Sigmoid colon (tissue), 7 donors: ENCODE data around the gene LMO1. TPM values are rescaled to one million over a fixed set of nuclear protein-coding genes. Genes with fewer than 3 reads are reported as not detected.

ENCODE experiments used
- DNase-seq: peaks from one replicate; pipeline ENCODE4 v3.0.0-alpha.2; 2019
- H3K27ac ChIP-seq, 4 donors: fragments of 200-600 bp; sonication (generic); one replicate each; pipeline ENCODE4 v1.5.1; 2016 to 2019; ENCODE audit warnings: mild to moderate bottlenecking in 1 of 4
- H3K27me3 ChIP-seq, 3 donors: fragments of 200-600 bp; sonication (generic); one replicate each; pipeline ENCODE4 v1.5.1; 2019; ENCODE audit warnings: mild to moderate bottlenecking in 1 of 3
- H3K36me3 ChIP-seq, 4 donors: fragments of 200-600 bp; sonication (generic); one replicate each; pipeline ENCODE4 v1.5.1; 2016 to 2019
- H3K4me1 ChIP-seq, 4 donors: fragments of 200-600 bp; sonication (generic); one replicate each; pipeline ENCODE4 v1.5.1; 2017 to 2019
- H3K4me3 ChIP-seq, 4 donors: fragments of 200-600 bp; sonication (generic); one replicate each; pipeline ENCODE4 v1.5.1; 2017 to 2019; ENCODE audit warnings: mild to moderate bottlenecking in 2 of 4, moderate library complexity in 1 of 4
- H3K9me3 ChIP-seq, 4 donors: fragments of 200-600 bp in 3 of 4; sonication (generic) in 3 of 4; one replicate each; pipeline versions ENCODE4 v1.5.1 to v1.6.1; 2013 to 2019
- EP300 ChIP-seq, 4 donors: sonication (generic); formaldehyde crosslinking; IDR thresholded peaks; one replicate each; pipeline ENCODE4 v1.6.1; 2017; ENCODE audit warnings: antibody characterized with exemption in 4 of 4
- POLR2A ChIP-seq, 2 donors: fragments of 450-650 bp; IDR thresholded peaks; one replicate each; pipeline ENCODE4 v1.6.1; 2016; ENCODE audit warnings: antibody characterized with exemption in 2 of 2, mild to moderate bottlenecking in 2 of 2, moderate library complexity in 2 of 2
- POLR2AphosphoS5 ChIP-seq, 4 donors: sonication (generic); formaldehyde crosslinking; IDR thresholded peaks; one replicate each; pipeline ENCODE4 v1.6.1; 2017; ENCODE audit warnings: antibody characterized with exemption in 4 of 4
- WGBS, 2 donors: extraction: QIAGEN DNeasy Blood & Tissue Kit; methylation state at CpG; one replicate each; pipeline ENCODE4 v1.1.7; 2013; 5-methylcytosine and 5-hydroxymethylcytosine counted together
- intact Hi-C: fragments of 100-400 bp; cut with DNase I; formaldehyde crosslinking; loops from one replicate; pipeline ENCODE4 v1.15.1; 2023
- polyA plus RNA-seq, 3 donors: library from polyadenylated mRNA; stranded (reverse); fragments of 200-250 nt; gene quantifications; one replicate each; pipeline ENCODE4 v1.2.3, GENCODE V29; 2013
- total RNA-seq, 4 donors: library from RNA; depleted of rRNA; stranded (reverse); fragments of >200 nt; gene quantifications; one replicate each; pipeline ENCODE4 v1.1.0, GENCODE V29; 2016
- TF ChIP-seq, protein P1 (sequence below), 4 experiments: fragments of 450-650 bp in 3 of 4; fragments of 200-600 bp in 1 of 4; IDR thresholded peaks; one replicate each; pipeline ENCODE4 v1.5.1; 2016 to 2019; ENCODE audit warnings: antibody characterized with exemption in 4 of 4, mild to moderate bottlenecking in 3 of 4, moderate library complexity in 2 of 4
- donor health status: healthy with polysubstance abuse.
- donor health status: Bipolar disorder and iron deficiency.
- donor health status: healthy.

LMO1 gene
- total and polyA plus RNA-seq, 7 donors: 0.04 to 1.8 (median 0.66) TPM; not detected in 4

DNA sequence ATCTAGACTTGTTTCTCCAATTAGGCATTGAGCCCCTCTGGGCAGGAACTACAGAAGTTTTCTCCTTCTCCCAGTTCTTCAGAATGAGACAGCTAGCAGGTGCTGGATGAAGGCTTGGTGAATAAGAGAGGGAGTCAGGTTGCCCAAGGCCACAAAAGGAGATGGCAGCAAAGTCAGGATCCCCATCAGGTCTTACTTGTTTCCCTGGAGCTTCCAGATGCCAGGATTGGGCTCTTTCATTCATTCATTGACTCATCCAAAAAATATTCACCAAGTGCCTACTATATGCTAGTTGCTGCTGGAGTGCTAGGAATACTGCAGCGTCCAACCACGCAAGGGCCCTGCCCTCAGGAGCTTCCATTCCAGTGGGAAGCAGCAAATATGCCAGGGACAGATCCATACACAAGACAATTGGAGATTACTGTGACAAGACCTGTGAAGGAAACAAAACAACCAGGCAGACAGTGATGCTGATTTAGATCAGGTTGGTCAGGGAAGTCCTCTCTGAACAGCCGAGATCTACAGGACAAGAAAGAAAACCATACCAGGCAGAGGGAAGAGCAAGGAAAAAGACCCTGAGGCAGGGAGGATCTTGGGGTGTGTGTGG is 24.6 kb upstream of the LMO1 start:
- Histone ChIP-seq H3K4me1 (peaks cover 0 to 8% (median 8%) of the 10 kb centered on the region in 4 donors), H3K9me3 (no peaks in the 10 kb centered on the region), H3K27ac (no peak overlapping the region), H3K36me3 (no peaks in the 10 kb centered on the region), H3K4me3 (no peak overlapping the region), H3K27me3 (no peaks in the 10 kb centered on the region)
- TF ChIP-seq, protein P1, sequence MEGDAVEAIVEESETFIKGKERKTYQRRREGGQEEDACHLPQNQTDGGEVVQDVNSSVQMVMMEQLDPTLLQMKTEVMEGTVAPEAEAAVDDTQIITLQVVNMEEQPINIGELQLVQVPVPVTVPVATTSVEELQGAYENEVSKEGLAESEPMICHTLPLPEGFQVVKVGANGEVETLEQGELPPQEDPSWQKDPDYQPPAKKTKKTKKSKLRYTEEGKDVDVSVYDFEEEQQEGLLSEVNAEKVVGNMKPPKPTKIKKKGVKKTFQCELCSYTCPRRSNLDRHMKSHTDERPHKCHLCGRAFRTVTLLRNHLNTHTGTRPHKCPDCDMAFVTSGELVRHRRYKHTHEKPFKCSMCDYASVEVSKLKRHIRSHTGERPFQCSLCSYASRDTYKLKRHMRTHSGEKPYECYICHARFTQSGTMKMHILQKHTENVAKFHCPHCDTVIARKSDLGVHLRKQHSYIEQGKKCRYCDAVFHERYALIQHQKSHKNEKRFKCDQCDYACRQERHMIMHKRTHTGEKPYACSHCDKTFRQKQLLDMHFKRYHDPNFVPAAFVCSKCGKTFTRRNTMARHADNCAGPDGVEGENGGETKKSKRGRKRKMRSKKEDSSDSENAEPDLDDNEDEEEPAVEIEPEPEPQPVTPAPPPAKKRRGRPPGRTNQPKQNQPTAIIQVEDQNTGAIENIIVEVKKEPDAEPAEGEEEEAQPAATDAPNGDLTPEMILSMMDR (IDR thresholded peaks at IDR 0.05): no peak
- TF ChIP-seq EP300 (IDR thresholded peaks at IDR 0.05) (no peak), POLR2AphosphoS5 (IDR thresholded peaks at IDR 0.05) (no peak), POLR2A (IDR thresholded peaks at IDR 0.05) (no peak)
- intact Hi-C loops: no loop called here
- DNase-seq: no peak
- WGBS, 2 donors: 61 to 62% methylated on average over 3 of the region's 3 CpGs

DNA sequence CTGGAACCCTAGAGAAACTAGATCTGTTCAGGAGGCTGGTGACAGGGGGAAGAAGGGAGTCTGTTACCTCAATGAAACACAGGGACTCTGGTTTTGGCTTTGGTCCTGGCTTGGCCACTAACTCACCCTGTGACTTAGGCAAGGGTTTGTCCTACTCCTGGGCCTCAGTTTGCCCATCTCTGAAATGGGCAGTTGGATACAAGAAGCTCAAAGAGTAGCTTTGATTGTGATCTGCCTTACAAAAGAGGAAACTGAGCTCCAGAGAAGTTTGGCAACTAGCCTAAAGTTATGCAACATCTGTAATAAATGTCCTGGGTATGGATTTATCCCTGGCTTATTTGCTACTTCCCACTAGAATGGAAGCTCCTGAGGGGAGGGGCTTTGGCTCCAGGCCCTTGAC is 24.0 kb upstream of the LMO1 start:
- H3K27me3 ChIP-seq: no peaks in the 10 kb centered on the region
- H3K27ac ChIP-seq: no peak overlapping the region
- peaks cover 0 to 12% (median 11%) of the 10 kb centered on the region in 4 donors for H3K4me1 ChIP-seq
- TF ChIP-seq EP300 (IDR thresholded peaks at IDR 0.05) (no peak), POLR2AphosphoS5 (IDR thresholded peaks at IDR 0.05) (no peak), POLR2A (IDR thresholded peaks at IDR 0.05) (no peak)
- TF ChIP-seq, protein P1 (IDR thresholded peaks at IDR 0.05): no peak
- intact Hi-C loops: no loop called here
- no peaks in the 10 kb centered on the region for H3K9me3 ChIP-seq
- no peaks in the 10 kb centered on the region for H3K36me3 ChIP-seq
- DNase-seq: no peak
- H3K4me3 ChIP-seq: no peak overlapping the region

DNA sequence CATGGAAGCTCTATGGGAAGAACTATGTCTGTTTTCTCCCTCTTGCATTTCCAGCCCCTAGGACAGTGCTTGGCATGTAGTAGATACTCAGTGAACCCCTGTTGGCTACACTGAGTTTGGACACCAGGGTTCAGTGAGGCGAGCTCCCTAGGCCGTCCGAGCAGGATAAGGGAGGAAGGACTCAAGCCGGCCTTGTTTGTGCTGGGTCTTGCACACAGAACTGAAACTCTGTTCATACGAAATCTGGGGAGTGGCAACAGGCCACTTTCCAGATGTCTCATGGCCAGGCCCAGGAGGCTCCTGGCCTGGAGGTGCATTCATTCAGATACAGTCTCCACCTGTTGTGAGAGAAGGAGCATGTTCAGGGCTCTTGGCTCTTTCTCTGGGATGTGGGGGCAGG is 23.6 kb upstream of the LMO1 start:
- DNase-seq: peak; percentile 34
- TF ChIP-seq POLR2AphosphoS5 (IDR thresholded peaks at IDR 0.05) (no peak), POLR2A (IDR thresholded peaks at IDR 0.05) (no peak), EP300 (IDR thresholded peaks at IDR 0.05) (no peak)
- TF ChIP-seq, protein P1 (IDR thresholded peaks at IDR 0.05): no peak
- H3K4me1 ChIP-seq: peaks cover 0 to 12% (median 11%) of the 10 kb centered on the region in 4 donors

DNA sequence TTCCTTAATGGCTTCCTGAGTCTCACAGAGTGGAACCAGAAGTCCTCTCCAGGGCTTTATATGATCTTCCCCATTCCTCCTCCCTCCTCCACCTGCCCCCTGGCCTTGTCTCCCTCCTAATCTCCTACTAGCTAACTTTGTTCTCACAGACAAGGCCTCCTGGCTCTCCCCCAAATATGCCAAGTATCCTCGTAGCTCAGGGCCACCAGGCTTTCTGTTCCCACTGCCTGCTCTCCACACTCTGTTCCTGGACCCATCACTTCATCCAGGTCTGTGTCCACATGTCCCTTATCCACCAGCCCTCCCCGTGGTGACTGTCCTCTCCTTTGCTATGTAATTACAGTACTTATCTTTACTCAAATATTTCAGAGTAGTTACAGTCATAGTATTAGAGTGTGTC is 23.2 kb upstream of the LMO1 start:
- no peaks in the 10 kb centered on the region for H3K27me3 ChIP-seq
- WGBS, 2 donors: 65 to 82% methylated on average over 2 of the region's 2 CpGs
- no peaks in the 10 kb centered on the region for H3K9me3 ChIP-seq
- intact Hi-C loops: no loop called here
- H3K4me1 ChIP-seq: peaks cover 0 to 12% (median 11%) of the 10 kb centered on the region in 4 donors
- H3K27ac ChIP-seq: no peak overlapping the region
- H3K36me3 ChIP-seq: no peaks in the 10 kb centered on the region
- TF ChIP-seq POLR2AphosphoS5 (IDR thresholded peaks at IDR 0.05) (no peak), EP300 (IDR thresholded peaks at IDR 0.05) (no peak), POLR2A (IDR thresholded peaks at IDR 0.05) (no peak)
- TF ChIP-seq, protein P1 (IDR thresholded peaks at IDR 0.05): no peak
- peak; percentile 48 for DNase-seq
- no peak overlapping the region for H3K4me3 ChIP-seq

More for the DNA sequence above, 23.6 kb upstream of the LMO1 start:
- no peaks in the 10 kb centered on the region for H3K9me3 ChIP-seq
- WGBS, 2 donors: 85 to 88% methylated on average over 5 of the region's 5 CpGs
- intact Hi-C loops: no loop called here
- H3K27ac ChIP-seq: no peak overlapping the region
- H3K4me3 ChIP-seq: no peak overlapping the region
- no peaks in the 10 kb centered on the region for H3K36me3 ChIP-seq
- no peaks in the 10 kb centered on the region for H3K27me3 ChIP-seq

DNA sequence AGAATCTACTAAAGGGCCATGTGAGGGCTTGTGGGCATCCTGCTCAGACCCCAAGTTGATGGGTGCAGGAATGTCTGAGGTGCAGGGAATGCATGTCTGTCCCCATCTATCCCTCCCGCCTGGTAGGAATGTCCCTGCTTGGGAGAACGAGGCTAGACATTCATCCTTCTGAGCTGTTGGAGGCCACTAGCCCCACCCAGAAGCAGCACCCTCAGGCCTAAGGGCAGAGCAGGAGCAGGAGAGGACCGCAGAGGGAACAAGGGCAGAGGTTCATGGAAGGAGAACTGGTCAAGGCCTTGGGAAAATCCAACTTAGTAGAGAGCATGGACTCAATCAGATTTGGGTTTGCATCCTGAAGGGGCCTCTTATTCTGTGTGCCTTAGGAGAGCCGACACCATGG is 22.1 kb upstream of the LMO1 start:
- Histone ChIP-seq H3K9me3 (no peaks in the 10 kb centered on the region), H3K4me3 (no peak overlapping the region), H3K4me1 (peaks cover 0 to 12% (median 11%) of the 10 kb centered on the region in 4 donors), H3K27ac (no peak overlapping the region), H3K27me3 (no peaks in the 10 kb centered on the region), H3K36me3 (no peaks in the 10 kb centered on the region)
- DNase-seq: peak; percentile 44
- 80 to 93% methylated on average over 4 of the region's 4 CpGs for WGBS, 2 donors
- intact Hi-C loops: no loop called here
- TF ChIP-seq POLR2AphosphoS5 (IDR thresholded peaks at IDR 0.05) (no peak), POLR2A (IDR thresholded peaks at IDR 0.05) (no peak), EP300 (IDR thresholded peaks at IDR 0.05) (no peak)
- TF ChIP-seq, protein P1 (IDR thresholded peaks at IDR 0.05): no peak
